ENCODE measurements around the gene KCNQ1OT1.

KCNQ1OT1 gene

GRCh38 chr11:2569321-2569721 is 130.5 kb downstream of the KCNQ1OT1 start:
- Histone ChIP-seq H3K27ac (no peak overlapping the region), H3K4me3 (no peak overlapping the region)

- H3K27ac ChIP-seq = no peak overlapping the region
- H3K4me3 ChIP-seq = no peak overlapping the region
Observed at GRCh38 chr11:2567026-2567671, 132.6 kb downstream of the KCNQ1OT1 start.

GRCh38 chr11:2566223-2567025 is 133.4 kb downstream of the KCNQ1OT1 start:
- H3K27ac ChIP-seq = no peak overlapping the region
- H3K4me3 ChIP-seq = no peak overlapping the region

- Histone ChIP-seq H3K4me3 (no peak overlapping the region), H3K27ac (no peak overlapping the region)
Observed at GRCh38 chr11:2565447-2566222, 134.2 kb downstream of the KCNQ1OT1 start.

GRCh38 chr11:2564588-2565425 is 135.0 kb downstream of the KCNQ1OT1 start:
- no peak overlapping the region for H3K4me3 ChIP-seq
- no peak overlapping the region for H3K27ac ChIP-seq

- H3K27ac ChIP-seq = no peak overlapping the region
- no peak overlapping the region for H3K4me3 ChIP-seq
Observed at GRCh38 chr11:2564008-2564530, 135.7 kb downstream of the KCNQ1OT1 start.

- Histone ChIP-seq H3K4me3 (no peak overlapping the region), H3K27ac (no peak overlapping the region)
Observed at GRCh38 chr11:2563213-2564007, 136.4 kb downstream of the KCNQ1OT1 start.

- Histone ChIP-seq H3K4me3 (no peak overlapping the region), H3K27ac (no peak overlapping the region)
Observed at GRCh38 chr11:2562890-2563212, 136.9 kb downstream of the KCNQ1OT1 start.

- no peak overlapping the region for H3K27ac ChIP-seq
- H3K4me3 ChIP-seq = no peak overlapping the region
Observed at GRCh38 chr11:2561696-2562581, 137.9 kb downstream of the KCNQ1OT1 start.

- H3K27ac ChIP-seq = no peak overlapping the region
- H3K4me3 ChIP-seq = no peak overlapping the region
Observed at GRCh38 chr11:2559527-2560311, 140.1 kb downstream of the KCNQ1OT1 start.

GRCh38 chr11:2558861-2559526 is 140.8 kb downstream of the KCNQ1OT1 start:
- no peak overlapping the region for H3K27ac ChIP-seq
- H3K4me3 ChIP-seq = no peak overlapping the region

- no peak overlapping the region for H3K27ac ChIP-seq
- no peak overlapping the region for H3K4me3 ChIP-seq
Observed at GRCh38 chr11:2558397-2558796, 141.4 kb downstream of the KCNQ1OT1 start.
